ENCODE measurements around the gene ACAP1.

GRCh38 chr17:7356756-7357155 is 20.4 kb downstream of the ACAP1 start:
- TF ChIP-seq EZH2 (IDR thresholded peaks at IDR 0.05; ENCODE audit: borderline replicate concordance, low read length) (no peak), CTCF (conservative IDR thresholded peaks at IDR 0.05 in 1 of 2, IDR thresholded peaks at IDR 0.05 in 1 of 2; ENCODE audit: extremely low read depth in 1 of 2, insufficient read depth in 1 of 2, low read depth in 1 of 2, low read length in 2 of 2) (no peak)

All from mammary epithelial cell (primary cell).